ENCODE results near the gene NUP54. TPM values are rescaled to one million over a fixed set of nuclear protein-coding genes. Genes with fewer than 3 reads are reported as not detected.

NUP54 gene
- total RNA-seq, 6 donors from 2014 or later, result 13.7 to 42.0 (median 29.4) TPM

DNA sequence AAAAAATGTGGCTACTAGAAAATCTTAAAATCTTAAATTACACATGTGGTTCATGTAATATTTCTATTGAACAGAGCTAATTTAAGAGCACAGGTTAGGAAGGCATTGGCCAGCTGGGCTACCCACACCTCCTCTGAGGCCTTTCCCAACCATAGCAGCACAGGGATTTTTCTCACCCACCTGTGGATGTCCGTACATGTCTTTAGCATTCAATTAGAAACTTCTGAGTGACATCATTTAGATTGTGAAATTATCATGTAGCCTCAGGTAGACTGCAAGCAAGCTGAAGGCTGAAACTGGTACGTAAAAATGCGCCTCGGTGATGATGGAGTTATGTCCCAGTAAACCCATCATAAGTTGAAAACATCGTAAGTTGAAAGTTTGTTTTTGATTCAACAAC, 34.3 kb upstream of the NUP54 start:
- Histone ChIP-seq H3K4me3 (no peak overlapping the region), H3K4me1 (peaks cover 1 to 7% (median 5%) of the 10 kb centered on the region in 4 donors), H3K27ac (no peak overlapping the region), H3K9me3 (no peaks in the 10 kb centered on the region), H3K36me3 (peaks cover 5 to 33% (median 9%) of the 10 kb centered on the region in 4 donors), H3K27me3 (no peaks in the 10 kb centered on the region)
- DNase-seq, result no peak
- WGBS, 2 donors, result 84 to 92% methylated on average over 5 of the region's 5 CpGs
- no peak for TF ChIP-seq EP300 (IDR thresholded peaks at IDR 0.05)
- TF ChIP-seq, protein P1, sequence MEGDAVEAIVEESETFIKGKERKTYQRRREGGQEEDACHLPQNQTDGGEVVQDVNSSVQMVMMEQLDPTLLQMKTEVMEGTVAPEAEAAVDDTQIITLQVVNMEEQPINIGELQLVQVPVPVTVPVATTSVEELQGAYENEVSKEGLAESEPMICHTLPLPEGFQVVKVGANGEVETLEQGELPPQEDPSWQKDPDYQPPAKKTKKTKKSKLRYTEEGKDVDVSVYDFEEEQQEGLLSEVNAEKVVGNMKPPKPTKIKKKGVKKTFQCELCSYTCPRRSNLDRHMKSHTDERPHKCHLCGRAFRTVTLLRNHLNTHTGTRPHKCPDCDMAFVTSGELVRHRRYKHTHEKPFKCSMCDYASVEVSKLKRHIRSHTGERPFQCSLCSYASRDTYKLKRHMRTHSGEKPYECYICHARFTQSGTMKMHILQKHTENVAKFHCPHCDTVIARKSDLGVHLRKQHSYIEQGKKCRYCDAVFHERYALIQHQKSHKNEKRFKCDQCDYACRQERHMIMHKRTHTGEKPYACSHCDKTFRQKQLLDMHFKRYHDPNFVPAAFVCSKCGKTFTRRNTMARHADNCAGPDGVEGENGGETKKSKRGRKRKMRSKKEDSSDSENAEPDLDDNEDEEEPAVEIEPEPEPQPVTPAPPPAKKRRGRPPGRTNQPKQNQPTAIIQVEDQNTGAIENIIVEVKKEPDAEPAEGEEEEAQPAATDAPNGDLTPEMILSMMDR (IDR thresholded peaks at IDR 0.05), result no peak
- no peak for TF ChIP-seq POLR2A (IDR thresholded peaks at IDR 0.05)
- no peak for TF ChIP-seq POLR2AphosphoS5 (IDR thresholded peaks at IDR 0.05)
- no peak for ATAC-seq (ENCODE audit: low FRiP score in 2 of 2)

DNA sequence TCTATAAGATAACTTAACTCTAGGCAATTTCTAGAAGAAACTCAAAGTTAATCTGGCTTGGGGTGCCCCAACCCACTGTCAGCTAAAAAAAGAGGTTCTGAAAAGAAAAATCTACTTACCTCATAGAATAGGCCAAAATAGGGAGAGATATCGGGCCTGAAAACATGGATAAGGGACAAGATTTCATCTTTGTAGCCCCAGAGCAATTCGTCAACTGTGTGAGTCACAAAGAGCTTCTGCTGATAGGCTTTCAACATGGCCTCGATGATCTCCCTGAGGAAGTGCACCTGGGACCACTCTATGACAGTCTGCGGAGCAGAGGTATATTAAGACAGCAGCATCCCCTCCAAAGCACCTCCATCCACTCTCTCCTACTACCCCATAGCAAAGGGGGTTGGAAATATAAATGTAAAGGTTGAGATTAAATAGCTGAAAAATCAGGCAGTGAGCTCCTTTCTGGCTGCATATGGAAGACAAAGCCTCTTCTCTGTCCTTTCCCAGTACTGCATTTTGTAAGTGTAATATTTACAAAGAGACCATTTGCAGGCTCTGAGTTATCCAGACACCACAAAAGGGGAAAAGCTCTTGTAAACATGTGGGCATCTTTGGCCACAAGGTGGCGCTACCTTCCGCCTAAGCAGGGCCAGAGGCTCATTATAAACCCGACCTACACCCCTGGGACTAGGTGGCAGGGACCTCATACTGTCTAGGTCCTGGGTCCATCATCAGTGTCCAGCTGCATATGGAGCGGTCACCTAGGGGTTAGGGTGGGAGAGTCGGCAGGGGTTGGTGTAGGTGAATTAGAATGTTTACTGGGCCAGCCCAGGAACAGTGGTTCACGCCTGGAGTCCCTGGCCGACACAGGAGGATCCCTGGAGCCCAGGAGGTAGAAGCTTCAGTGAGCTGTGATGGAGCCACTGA, 31.5 kb upstream of the NUP54 start:
- WGBS, 2 donors, result 56 to 57% methylated on average over 11 of the region's 11 CpGs
- Histone ChIP-seq H3K9me3 (no peaks in the 10 kb centered on the region), H3K27me3 (no peaks in the 10 kb centered on the region), H3K4me3 (no peak overlapping the region), H3K27ac (peak overlapping the region in 1 of 4 donors; percentile 30), H3K36me3 (peaks cover under 1 to 48% (median 21%) of the 10 kb centered on the region in 4 donors), H3K4me1 (peaks cover 0 to 7% (median 3%) of the 10 kb centered on the region in 4 donors)
- TF ChIP-seq POLR2A (IDR thresholded peaks at IDR 0.05) (no peak), POLR2AphosphoS5 (IDR thresholded peaks at IDR 0.05) (no peak), EP300 (IDR thresholded peaks at IDR 0.05) (no peak)
- TF ChIP-seq, protein P1 (IDR thresholded peaks at IDR 0.05), result peak; percentile 72 to 87 (median 82)
- DNase-seq (peak in 1 of 2 donors; percentile 87), ATAC-seq (ENCODE audit: low FRiP score in 2 of 2) (peak; percentile 89 to 92)

DNA sequence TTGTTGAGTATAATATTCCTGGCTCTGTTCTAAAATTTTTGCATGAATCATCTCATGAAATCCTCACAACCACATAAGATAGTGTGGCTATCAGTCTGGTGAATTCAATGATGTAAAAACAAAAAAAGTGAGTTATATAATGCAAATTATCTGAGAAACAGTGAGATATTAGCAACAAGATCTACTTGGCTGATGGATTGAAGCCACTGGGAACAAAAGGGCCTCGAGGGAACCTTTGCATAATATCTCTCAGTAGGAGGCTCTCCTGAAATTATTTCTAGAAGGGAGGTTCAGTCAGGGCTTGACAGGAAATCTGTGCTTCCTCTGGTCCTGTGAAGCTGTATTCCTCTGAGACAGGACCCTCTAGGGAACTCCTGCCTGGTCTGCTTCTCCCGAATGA, 30.1 kb upstream of the NUP54 start:
- Histone ChIP-seq H3K9me3 (no peaks in the 10 kb centered on the region), H3K36me3 (peaks cover 12 to 61% (median 33%) of the 10 kb centered on the region in 4 donors), H3K4me1 (peaks cover 0 to 7% (median 3%) of the 10 kb centered on the region in 4 donors), H3K27ac (no peak overlapping the region), H3K27me3 (no peaks in the 10 kb centered on the region), H3K4me3 (no peak overlapping the region)
- TF ChIP-seq EP300 (IDR thresholded peaks at IDR 0.05) (no peak), POLR2AphosphoS5 (IDR thresholded peaks at IDR 0.05) (no peak), POLR2A (IDR thresholded peaks at IDR 0.05) (no peak)
- TF ChIP-seq, protein P1 (IDR thresholded peaks at IDR 0.05), result no peak
- ATAC-seq (ENCODE audit: low FRiP score in 2 of 2), result no peak
- no peak for DNase-seq
- WGBS, 2 donors, result 40 to 54% methylated on average over 2 of the region's 2 CpGs

DNA sequence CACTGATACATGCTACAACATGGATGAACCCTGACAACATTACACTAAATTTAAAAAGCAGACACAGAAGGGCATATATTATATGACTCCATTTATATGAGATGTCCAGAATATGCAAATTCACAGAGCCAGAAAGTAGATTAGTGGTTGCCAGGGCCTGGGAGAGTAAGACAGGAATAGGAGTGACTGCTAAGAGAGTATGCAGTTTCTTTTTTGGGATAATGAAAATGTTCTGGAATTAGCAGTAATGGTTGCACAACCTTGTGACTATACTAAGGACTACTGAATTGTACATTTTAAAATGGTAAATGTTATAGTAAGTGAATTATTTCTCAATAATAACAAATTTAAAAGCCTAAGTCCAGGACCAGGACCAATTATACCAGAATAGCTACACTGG, 29.5 kb upstream of the NUP54 start:
- DNase-seq (no peak), ATAC-seq (ENCODE audit: low FRiP score in 2 of 2) (no peak)
- Histone ChIP-seq H3K27ac (no peak overlapping the region), H3K4me1 (peaks cover 0 to 7% (median 3%) of the 10 kb centered on the region in 4 donors), H3K4me3 (no peak overlapping the region), H3K27me3 (no peaks in the 10 kb centered on the region), H3K9me3 (no peaks in the 10 kb centered on the region), H3K36me3 (peaks cover 16 to 67% (median 36%) of the 10 kb centered on the region in 4 donors)
- TF ChIP-seq EP300 (IDR thresholded peaks at IDR 0.05) (no peak), POLR2A (IDR thresholded peaks at IDR 0.05) (no peak), POLR2AphosphoS5 (IDR thresholded peaks at IDR 0.05) (no peak)
- TF ChIP-seq, protein P1 (IDR thresholded peaks at IDR 0.05), result no peak
